OCI-LY7 (cell line): ENCODE data around the gene COL4A1. TPM values are rescaled to one million over a fixed set of nuclear protein-coding genes. Genes with fewer than 3 reads are reported as not detected.

Experiments used
- BruUV-seq: library from RNA; stranded (reverse); fragments of 400-500 nt; replicated peaks from 2 replicates; lab custom pipeline; 2021; lab: Mats Ljungman, UMichigan
- CTCF ChIA-PET: fragments of 300-600 bp; sonication (Branson Sonifier 250); formaldehyde crosslinking; loops from one replicate; lab custom pipeline; 2022; ENCODE audit warnings: antibody characterized with exemption; ENCODE audit not compliant: unreplicated experiment; lab: Charles Lee
- POLR2A ChIA-PET: fragments of 300-600 bp; sonication (Branson Sonifier 250); formaldehyde crosslinking; loops from one replicate; lab custom pipeline; 2022; ENCODE audit warnings: antibody characterized with exemption; lab: Charles Lee
- DNase-seq: peaks from one replicate; pipeline ENCODE4 v3.0.0-alpha.2; 2015; ENCODE audit warnings: low spot score
- H2AFZ ChIP-seq: fragments of 200-600 bp; sonication (generic), shearing (Covaris generic); 2 replicates; pipeline ENCODE4 v1.6.1; 2014; ENCODE audit warnings: mild to moderate bottlenecking, antibody characterized with exemption, low read length, moderate library complexity
- H3K27ac ChIP-seq: fragments of 200-600 bp; sonication (generic); 2 replicates; pipeline ENCODE4 v1.5.1; 2014; ENCODE audit warnings: mixed run types, low read depth, mild to moderate bottlenecking, moderate library complexity, low read length, inconsistent platforms; ENCODE audit not compliant: poor library complexity, severe bottlenecking
- H3K36me3 ChIP-seq: fragments of 200-600 bp; sonication (generic); 2 replicates; pipeline ENCODE4 v1.6.1; 2014; ENCODE audit warnings: mild to moderate bottlenecking, antibody characterized with exemption, low read length, moderate library complexity, mixed read lengths; ENCODE audit not compliant: insufficient read depth
- H3K4me1 ChIP-seq: fragments of 200-600 bp; sonication (generic); 2 replicates; pipeline ENCODE4 v1.5.1; 2014; ENCODE audit warnings: mild to moderate bottlenecking, low read length; ENCODE audit not compliant: insufficient read depth, poor library complexity, severe bottlenecking
- H3K4me2 ChIP-seq: fragments of 200-600 bp; sonication (generic); 2 replicates; pipeline ENCODE4 v1.6.1; 2014; ENCODE audit warnings: mild to moderate bottlenecking, low read length
- H3K4me3 ChIP-seq: fragments of 200-600 bp; sonication (generic); 2 replicates; pipeline ENCODE4 v1.5.1; 2014; ENCODE audit warnings: mild to moderate bottlenecking, low read depth, low read length; ENCODE audit not compliant: poor library complexity, severe bottlenecking
- H3K79me2 ChIP-seq: fragments of 200-600 bp; sonication (generic); 2 replicates; pipeline ENCODE4 v1.6.1; 2016; ENCODE audit warnings: low read depth, mild to moderate bottlenecking, low read length, moderate library complexity, mixed read lengths; ENCODE audit not compliant: insufficient read depth
- H3K9me2 ChIP-seq: fragments of 200-600 bp; sonication (generic); 2 replicates; pipeline ENCODE4 v1.6.1; 2016; ENCODE audit warnings: mild to moderate bottlenecking, low read length, mixed read lengths; ENCODE audit not compliant: insufficient read depth
- H3K9me3 ChIP-seq: fragments of 200-600 bp; sonication (generic); 2 replicates; pipeline ENCODE4 v1.6.1; 2014; ENCODE audit warnings: mild to moderate bottlenecking, mixed run types, low read length, mixed read lengths
- H4K20me1 ChIP-seq: fragments of 200-600 bp; sonication (generic); 2 replicates; pipeline ENCODE4 v1.6.1; 2014; ENCODE audit warnings: mild to moderate bottlenecking, antibody characterized with exemption, low read length, moderate library complexity, mixed read lengths; ENCODE audit not compliant: insufficient read depth
- EZH2phosphoT487 ChIP-seq: fragments of 200-600 bp; sonication (generic); IDR thresholded peaks from 2 replicates; pipeline ENCODE4 v1.6.1; 2018; ENCODE audit warnings: low read depth, borderline replicate concordance, mild to moderate bottlenecking, mixed run types, antibody characterized with exemption, low read length, moderate library complexity, mixed read lengths
- intact Hi-C: fragments of 100-400 bp; cut with micrococcal nuclease; formaldehyde crosslinking; loops from one replicate; pipeline ENCODE4 v1.10.0; 2022; ENCODE audit not compliant: unreplicated experiment
- total RNA-seq, 2 experiments: library from RNA; depleted of rRNA in 1 of 2; stranded (reverse); fragments of >200 nt in 1 of 2; shearing (Covaris generic) in 1 of 2; gene quantifications; 2 replicates each; pipeline ENCODE4 v1.2.3, GENCODE V29; 2014 to 2022
- TF ChIP-seq, protein P1 (sequence below): fragments of 200-600 bp; sonication (generic); conservative IDR thresholded peaks from 2 replicates; pipeline ENCODE4 v1.5.1; 2014; ENCODE audit warnings: mild to moderate bottlenecking, antibody characterized with exemption, low read length, moderate library complexity, mixed read lengths

Gene COL4A1
- total RNA-seq, 2 experiments from 2014 or later = 0.06 TPM; not detected in 1

DNA sequence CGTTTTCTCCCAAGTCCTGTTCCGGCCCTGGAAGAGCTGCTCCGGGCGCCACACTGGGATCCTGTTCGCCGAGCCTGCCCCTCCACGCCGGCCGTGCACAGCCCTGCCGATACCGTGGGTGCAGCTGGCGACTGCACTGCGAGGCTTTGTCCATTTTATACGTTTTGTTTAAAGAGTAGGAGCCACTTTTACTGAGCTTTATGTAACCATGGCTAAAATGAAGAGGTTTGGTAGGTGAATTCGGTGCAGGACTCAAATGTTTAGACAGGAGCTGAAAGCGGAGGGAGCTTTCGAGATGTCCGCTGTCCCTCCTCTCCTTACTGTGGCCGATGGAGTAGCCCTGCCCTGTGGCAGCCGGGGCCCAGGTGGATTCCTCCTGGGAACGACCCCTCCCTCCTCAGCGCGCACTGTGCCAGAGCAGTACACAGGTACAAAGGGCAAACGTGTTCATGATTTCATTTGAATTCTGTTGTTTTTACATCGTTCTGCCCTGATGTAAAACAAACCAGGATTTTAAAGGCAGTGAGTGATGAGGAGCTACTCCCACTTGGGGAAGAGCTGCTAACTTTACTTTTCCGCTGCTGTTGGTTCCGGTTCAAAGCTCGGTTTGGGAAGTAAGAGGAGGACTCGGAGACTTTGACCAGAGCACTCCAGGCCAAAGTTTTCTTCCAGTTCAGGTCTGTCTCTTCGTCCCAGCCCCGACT, 1.9 kb upstream of the COL4A1 start:
- Histone ChIP-seq H4K20me1 (no peaks in the 10 kb centered on the region), H3K9me3 (no peaks in the 10 kb centered on the region), H3K36me3 (no peaks in the 10 kb centered on the region), H3K4me1 (no peaks in the 10 kb centered on the region), H3K4me3 (no peak overlapping the region), H3K4me2 (no peak overlapping the region), H3K9me2 (no peaks in the 10 kb centered on the region), H3K27ac (no peak overlapping the region), H3K79me2 (no peaks in the 10 kb centered on the region), H2AFZ (no peak overlapping the region)
- no peak for TF ChIP-seq EZH2phosphoT487
- TF ChIP-seq, protein P1, sequence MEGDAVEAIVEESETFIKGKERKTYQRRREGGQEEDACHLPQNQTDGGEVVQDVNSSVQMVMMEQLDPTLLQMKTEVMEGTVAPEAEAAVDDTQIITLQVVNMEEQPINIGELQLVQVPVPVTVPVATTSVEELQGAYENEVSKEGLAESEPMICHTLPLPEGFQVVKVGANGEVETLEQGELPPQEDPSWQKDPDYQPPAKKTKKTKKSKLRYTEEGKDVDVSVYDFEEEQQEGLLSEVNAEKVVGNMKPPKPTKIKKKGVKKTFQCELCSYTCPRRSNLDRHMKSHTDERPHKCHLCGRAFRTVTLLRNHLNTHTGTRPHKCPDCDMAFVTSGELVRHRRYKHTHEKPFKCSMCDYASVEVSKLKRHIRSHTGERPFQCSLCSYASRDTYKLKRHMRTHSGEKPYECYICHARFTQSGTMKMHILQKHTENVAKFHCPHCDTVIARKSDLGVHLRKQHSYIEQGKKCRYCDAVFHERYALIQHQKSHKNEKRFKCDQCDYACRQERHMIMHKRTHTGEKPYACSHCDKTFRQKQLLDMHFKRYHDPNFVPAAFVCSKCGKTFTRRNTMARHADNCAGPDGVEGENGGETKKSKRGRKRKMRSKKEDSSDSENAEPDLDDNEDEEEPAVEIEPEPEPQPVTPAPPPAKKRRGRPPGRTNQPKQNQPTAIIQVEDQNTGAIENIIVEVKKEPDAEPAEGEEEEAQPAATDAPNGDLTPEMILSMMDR = no peak
- CTCF ChIA-PET = no interaction called here
- POLR2A ChIA-PET = no interaction called here
- intact Hi-C loops = no loop called here
- no peak for DNase-seq
- no TSS peak for BruUV-seq

DNA sequence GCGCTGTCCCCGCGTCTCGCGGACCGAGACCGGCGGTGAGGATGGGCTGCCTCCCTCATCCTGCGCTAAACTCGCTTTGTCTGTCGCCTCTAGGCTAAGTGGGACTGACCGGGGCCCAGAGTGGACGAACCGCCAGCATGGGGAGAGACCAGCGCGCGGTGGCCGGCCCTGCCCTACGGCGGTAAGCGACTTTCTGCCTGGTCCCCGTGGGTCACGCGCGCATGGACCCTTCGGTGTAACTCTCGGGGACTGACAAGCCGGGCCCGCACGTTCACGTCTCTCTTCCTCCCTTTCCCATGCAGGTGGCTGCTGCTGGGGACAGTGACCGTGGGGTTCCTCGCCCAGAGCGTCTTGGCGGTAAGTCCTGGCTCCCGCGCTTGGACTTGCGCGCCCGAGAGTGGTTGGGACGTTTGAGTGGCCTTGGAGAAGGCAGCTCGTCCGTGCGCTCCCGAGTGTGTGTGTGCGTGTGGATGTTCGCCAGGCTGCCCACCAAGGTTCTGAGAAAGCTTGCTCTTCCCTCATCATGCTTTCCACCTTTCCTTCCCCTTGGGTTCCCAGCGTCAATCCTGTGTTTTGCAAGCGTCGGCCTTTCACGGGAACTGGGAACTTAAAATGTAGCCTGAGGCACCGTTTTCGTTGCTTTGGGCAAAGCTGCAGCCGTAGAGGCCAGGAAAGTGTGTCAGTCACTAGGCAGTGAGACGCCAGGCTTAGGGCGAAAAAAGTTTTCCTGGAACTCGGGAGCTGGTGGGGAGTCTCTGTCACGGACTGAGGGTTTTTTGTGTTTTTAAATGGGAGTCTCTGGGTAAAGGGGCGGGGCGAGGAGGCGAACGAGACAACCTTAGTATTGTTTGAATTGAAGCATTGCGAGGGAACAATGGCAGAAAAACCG, 1.1 kb upstream of the COL4A1 start:
- Histone ChIP-seq H3K4me1 (no peaks in the 10 kb centered on the region), H3K4me3 (no peak overlapping the region), H3K27ac (no peak overlapping the region), H3K79me2 (no peaks in the 10 kb centered on the region), H4K20me1 (no peaks in the 10 kb centered on the region), H3K9me3 (no peaks in the 10 kb centered on the region), H3K36me3 (no peaks in the 10 kb centered on the region), H2AFZ (no peak overlapping the region), H3K9me2 (no peaks in the 10 kb centered on the region), H3K4me2 (no peak overlapping the region)
- POLR2A ChIA-PET = no interaction called here
- TF ChIP-seq EZH2phosphoT487 = no peak
- TF ChIP-seq, protein P1 = no peak
- no peak for DNase-seq
- no TSS peak for BruUV-seq
- intact Hi-C loops = no loop called here
- CTCF ChIA-PET = no interaction called here
